Stimulated activated CD4-positive, alpha-beta T cell treated with anti-CD3 and anti-CD28 coated beads, Interleukin-2, amount 100 ng/mL, for 48 hours (primary cell): ENCODE measurements around the gene SPPL2B.

ENCODE experiments used
- DNase-seq, 2 donors: peaks; one replicate each; pipeline ENCODE4 v3.0.0-alpha.2; 2020

The SPPL2B gene

GRCh38 chr19:2302319-2303210 lies 25.9 kb upstream of the SPPL2B start:
- no peak for DNase-seq

GRCh38 chr19:2303211-2303798 lies 25.2 kb upstream of the SPPL2B start:
- no peak for DNase-seq

GRCh38 chr19:2305452-2306280 lies 22.8 kb upstream of the SPPL2B start:
- DNase-seq, result no peak

DNA sequence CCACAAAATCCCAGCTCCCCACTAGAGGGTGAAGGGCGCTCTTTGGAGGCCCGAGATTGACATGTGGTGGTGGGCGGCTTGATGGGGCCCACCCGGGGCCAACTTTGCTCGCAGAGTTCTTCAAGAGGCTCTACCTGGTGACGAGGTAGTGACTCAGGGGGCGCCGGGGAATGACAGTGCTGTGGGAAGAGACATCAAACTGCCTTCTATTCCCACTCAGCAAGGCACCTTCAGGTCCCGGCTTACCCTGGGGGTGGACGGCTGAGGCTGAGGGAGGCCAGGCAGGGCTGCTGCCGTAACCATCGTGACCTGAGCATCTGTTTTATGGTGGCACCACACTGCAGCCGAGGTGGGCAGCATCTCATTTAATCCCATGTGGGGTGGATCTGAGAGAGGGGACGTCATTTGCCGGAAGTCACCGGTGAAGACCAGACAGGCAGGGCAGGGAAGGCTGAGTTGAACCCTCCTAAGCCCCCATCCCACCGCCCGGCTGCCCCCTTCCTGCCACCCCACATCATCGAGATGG lies 22.1 kb upstream of the SPPL2B start:
- no peak for DNase-seq

GRCh38 chr19:2306971-2307370 lies 21.5 kb upstream of the SPPL2B start:
- DNase-seq, result no peak

DNA sequence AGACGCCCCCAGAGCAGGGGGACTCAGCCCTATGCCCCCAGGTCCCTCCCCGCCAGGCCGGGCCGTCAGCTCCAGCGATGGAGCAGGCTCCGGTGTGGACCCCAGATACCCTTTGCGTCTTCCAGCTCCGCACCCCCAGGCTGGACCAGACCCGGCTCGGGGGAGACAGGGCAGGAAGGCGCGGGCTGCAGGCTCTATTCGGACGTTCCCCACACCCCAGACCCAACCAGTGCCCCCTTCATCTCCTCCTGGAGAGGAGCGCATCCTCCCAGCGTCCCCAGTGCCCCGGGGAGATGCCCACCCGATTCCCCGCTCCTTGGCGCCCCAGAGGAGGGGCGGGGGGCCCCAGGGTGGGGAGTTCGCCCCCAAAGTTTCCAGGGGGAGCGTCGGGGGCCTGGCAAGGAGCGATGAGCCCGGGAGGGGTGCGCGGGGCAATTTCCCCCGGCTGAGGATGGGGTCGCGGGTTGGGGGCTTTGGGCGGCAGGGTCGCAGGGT lies 20.9 kb upstream of the SPPL2B start:
- no peak for DNase-seq

DNA sequence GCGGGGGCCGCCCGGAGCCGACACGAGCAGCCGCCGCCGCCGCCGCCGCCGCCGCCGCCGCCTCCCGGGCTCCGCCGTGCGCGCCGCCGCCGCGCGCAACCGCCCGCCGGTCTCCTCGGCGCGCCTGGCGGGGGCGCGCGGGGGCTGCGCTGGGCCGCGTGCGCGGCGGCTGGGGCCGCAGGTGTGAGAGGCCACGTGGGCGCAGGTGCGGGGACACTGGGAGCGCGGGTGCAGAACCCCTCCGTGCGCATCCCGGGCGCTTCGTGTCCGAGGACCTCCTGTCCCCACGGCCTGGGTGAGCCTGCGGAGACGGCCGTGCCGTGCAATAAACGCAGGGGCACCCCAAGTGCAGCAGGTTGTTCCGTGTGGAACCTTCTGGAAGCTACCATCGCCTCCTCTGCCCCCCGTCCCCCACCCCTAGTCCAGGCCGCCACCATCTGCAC lies 20.3 kb upstream of the SPPL2B start, which contains the start of gene LINGO3:
Gene LINGO3, minus strand, starts transcription at position 41 of the 443 bp plus-strand sequence. CDS start 16,378 bp downstream, outside the sequence.
- no peak for DNase-seq

GRCh38 chr19:2309734-2310362 lies 18.6 kb upstream of the SPPL2B start:
- no peak for DNase-seq

DNA sequence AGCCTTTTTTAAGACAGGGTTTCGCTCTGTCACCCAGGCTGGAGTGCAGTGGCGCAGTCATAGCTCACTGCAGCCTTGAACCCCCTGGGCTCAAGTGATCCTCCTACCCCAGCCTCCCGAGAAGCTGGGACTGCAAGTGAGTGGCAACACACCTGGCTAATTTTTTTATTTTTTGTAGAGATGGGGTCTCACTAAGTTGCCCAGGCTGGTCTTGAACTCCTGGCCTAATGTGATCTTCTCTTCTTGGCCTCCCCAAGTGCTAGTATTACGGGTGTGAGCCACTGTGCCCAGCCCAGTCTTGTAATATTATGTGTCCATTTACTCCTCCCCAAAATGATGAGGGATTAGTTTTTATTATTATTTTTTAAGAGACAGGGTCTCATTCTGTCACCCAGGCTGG lies 17.4 kb upstream of the SPPL2B start:
- DNase-seq, result no peak

GRCh38 chr19:2312820-2313501 lies 15.5 kb upstream of the SPPL2B start:
- DNase-seq, result no peak

- DNase-seq, result no peak
Observed at GRCh38 chr19:2315121-2315817, 13.2 kb upstream of the SPPL2B start.

GRCh38 chr19:2315818-2316353 lies 12.6 kb upstream of the SPPL2B start:
- DNase-seq, result no peak

DNA sequence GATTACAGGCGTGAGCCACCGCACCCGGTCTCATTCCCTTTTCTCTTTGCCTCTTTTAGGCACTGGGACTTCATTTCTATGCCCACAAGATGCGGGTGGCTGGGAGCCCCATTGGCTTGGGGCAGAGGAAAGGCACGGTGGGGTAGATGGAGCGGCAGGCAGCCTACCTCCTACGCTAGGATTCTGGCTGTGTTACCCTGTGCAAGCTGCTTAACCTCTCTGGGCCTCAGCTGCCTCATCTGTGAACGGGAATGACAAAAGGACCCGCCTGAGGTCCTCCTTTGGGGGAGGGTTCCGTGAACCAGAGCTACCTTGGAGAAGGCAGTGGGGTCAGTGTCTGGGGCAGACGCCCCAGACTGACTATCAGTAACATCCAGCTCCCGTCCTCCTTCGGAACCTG lies 11.2 kb upstream of the SPPL2B start:
- DNase-seq, result no peak

GRCh38 chr19:2317756-2318155 lies 10.7 kb upstream of the SPPL2B start:
- no peak for DNase-seq

GRCh38 chr19:2318923-2319322 lies 9.6 kb upstream of the SPPL2B start:
- DNase-seq, result no peak

- DNase-seq, result no peak
Observed at GRCh38 chr19:2319551-2319950, 8.9 kb upstream of the SPPL2B start.

- DNase-seq, result no peak
Observed at GRCh38 chr19:2320049-2320448, 8.4 kb upstream of the SPPL2B start.

DNA sequence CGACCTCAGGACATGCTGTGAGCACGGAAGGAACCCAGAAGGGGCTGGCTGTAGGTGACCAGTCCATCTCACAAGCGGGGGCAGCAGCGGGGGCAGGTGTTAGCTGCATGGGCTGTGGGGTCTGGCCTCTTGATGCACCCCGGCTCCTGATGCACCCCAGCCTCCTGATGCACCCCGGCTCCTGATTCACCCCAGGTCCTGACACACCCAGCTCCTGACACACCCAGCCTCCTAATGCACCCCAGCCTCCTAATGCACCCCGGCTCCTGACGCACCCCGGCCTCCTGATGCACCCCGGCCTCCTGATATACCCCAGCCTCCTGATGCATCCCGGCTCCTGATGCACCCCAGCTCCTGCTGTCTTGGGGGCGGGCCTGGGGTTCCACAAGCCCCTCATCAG lies 7.5 kb upstream of the SPPL2B start:
- DNase-seq, result no peak

DNA sequence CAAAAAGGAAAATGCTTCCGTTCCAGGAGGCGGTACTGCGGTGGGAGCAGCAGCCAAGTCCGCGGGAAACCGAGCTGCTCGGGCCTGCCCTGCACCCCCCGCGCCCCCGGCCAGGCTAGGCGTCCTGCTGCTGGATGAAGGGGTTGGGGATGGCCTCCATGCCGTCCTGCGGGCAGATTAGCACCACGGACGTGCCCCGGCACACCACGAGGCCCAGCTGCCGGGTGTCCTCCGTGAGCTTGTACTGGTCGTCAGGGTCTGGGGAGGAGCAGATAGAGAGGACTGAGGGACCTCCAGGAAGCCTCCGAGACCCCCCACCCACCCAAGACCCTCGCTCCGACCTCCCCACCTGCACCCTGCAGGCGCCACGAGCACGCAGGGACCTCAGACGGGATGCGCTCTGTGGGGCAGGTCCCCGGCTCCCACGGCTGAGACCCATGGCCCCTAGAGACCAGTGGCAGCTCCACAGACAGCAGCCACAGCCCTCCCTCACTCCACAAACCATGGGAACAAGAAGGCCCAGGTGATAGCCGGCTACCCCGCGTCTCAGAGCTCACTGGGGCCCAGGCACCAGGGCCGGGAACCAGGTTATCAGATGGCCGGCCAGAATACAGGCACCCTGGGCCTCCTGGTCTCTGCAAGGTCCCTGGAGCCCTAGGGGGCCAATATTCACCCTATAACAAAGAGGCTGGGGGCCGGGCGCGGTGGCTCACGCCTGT lies 6.8 kb upstream of the SPPL2B start:
- no peak for DNase-seq

DNA sequence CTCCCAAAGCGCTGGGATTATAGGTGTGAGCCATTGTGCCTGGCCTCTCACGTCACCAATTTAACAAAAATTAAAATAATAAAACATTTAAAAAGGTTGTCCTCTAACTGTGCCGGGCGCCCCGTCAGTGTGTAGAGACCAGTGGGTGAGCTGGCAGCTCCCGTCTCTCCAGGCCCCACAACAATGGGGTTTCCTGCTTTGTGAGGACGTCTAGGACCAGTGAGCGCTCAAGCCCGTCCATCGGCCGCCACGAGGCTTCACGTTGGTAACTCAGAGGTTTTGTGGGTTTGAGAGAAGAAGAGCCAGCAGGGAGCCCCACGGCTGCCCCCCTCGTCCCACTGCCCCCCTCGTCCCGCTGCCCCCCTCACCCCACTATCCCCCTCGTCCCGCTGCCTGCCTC lies 4.8 kb upstream of the SPPL2B start:
- no peak for DNase-seq
